Measurements from ENCODE around the gene QARS1.

- no peak for TF ChIP-seq POLR2A (IDR thresholded peaks at IDR 0.05)
- no peak for TF ChIP-seq CTCF (IDR thresholded peaks at IDR 0.05)
Observed at GRCh38 chr3:49121132-49121736, 16.7 kb upstream of the QARS1 start.
